ENCODE results near the gene FCN1.
"Not testable (repeated sequence)": the region's sequence is repeated elsewhere in the genome, so short reads cannot be mapped to it uniquely, and the experiment has no call there.

FCN1 gene

DNA sequence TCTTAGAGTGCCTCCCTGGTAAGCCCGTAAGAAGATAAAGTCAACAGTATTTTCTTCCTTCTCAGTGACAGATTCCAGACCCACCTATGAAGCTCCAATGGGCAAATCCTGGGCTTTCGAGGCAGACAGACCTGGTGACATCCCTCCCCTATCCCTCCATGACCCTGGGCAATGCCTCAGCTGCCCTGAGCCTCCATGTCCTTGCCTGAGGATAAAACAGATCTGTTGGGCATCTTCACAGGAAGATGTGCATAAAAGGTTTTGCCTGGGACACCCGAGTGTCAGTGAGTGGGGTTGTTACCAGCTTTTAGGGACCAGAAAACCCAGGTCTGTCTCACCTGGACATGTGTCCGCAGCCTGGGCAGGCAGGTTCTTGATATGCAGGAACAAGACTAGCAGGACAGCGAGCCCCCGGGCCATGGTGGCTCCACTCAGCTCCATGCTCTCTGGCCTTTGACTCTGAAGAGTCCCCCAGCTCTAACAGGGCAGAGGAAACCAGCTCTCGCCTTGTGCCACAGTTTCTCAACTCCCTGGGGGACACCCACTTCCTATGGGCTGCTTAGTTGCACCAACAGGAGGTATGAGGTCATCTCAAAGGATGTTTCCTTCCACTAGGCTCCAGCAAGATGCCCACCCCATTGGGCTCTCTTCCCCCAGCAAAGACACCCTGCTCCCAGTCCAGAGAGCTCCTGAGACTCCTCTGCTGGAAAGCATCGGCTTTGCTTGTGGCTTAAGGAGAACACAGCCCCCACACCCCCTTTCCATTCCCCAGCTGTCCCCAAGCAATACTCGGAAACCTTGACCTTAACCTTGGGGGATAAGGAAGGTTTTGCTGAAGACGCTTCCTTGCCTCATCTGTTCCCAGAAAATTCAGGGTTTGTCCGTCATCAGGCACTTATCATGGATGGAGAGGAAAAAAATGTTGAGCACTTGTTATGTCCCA lies at the start of gene FCN1:
TSS of gene FCN1 (minus strand) at position 482 of the 943 bp plus-strand sequence. CDS start at position 441, 41 bp downstream.
- no peak for DNase-seq

DNA sequence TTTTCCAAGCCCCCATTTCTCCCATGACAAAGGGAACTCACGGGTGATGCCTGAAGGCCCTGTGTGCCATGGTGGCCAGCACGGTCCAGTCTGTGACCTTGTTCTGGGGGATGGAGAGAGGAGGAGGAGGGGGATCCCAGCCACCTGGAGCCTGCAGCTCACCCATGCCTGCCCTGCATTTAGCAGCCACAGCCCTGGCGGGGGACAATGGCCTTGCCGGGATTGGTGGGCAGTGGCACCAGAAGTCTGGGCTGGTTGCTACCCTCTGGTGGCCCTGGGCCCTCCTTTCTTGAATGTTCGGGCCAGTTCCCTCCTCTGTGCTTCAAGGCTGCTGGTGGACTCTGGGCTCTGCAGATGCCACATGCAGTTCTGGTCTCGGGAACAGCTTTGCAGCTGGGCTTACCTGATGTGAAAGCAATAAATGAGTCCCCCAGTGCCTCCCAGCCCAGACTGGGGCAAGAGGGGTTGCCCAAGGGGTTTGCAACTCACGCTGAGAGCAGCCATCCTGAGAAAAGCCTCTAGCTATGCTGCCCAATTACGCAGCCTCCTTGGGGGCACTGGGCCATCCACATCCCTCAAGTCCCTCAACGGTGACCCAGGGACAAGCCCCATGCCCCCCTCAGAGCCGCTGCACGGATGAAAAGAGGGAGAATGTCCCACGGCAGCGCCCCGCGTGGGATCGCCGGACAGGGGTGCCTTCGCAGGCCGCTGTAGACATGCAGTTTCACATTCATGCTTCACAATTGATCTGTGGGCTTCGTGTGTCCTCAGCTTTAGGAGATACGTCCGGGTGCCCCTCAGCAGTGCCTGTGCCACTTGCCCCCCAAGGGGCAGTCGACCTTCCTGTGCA lies 49.2 kb upstream of the FCN1 start:
- DNase-seq, result no peak

- DNase-seq, result no peak
Observed at GRCh38 chr9:134966270-134966669, 48.6 kb upstream of the FCN1 start.

DNA sequence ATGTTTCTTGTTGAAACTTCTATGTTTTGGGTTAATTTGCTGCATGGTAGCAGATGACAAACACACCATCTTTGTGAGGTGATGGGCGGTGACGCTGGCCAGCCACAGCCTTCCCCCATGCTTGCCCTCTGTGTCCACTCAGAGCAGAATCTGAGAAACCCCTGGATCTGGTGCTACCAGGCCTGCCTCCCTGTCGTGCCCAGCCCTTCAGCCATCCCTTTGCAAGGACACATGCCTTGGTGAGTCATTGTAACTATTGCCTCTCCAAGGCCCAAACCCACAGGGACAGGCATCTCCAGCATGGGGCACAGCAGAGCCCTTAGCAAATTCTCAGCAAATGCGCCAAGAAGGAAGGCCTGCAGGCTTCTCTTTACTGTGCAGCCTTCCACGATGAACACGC lies 48.1 kb upstream of the FCN1 start:
- DNase-seq, result no peak

DNA sequence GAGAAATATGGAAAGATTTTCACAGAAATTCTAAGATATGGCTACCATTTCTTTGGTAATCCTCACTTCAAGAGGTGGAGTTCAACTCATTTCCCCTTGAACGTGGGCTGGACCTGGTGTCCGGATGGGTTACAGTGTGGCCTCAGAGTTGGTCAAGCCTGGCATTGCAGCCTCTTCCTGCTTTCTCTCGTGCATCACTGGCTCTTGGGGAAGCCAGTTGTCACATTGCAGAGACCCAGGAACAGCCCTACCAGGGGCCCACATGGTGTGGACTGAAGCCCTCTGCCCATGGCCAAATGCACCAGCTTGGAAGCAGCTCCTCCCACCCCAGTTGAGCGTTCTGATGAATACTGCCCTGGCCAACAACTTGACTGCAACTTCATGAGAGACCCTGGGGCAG lies 47.7 kb upstream of the FCN1 start:
- DNase-seq, result no peak

- no peak for DNase-seq
Observed at GRCh38 chr9:134964271-134965055, 46.8 kb upstream of the FCN1 start.

DNA sequence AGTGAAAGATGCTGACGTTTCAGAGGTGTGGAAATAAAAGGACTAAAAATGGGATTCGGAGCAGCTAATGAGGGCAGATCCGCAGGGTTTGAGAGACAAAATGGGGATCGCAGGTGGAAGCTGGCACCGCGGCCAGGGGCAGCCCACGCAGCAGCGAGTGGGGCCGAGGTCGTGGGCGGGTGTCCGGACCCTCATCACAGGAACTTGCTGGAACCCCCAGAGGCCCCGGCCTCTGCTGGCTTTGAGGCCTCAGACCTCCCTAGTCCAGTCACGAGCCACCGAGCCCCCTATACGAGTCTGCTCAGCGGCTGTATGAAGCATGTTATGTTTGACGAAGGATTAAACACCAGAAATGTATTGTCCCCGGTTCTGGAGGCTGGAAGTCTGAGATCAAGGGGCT lies 45.8 kb upstream of the FCN1 start:
- no peak for DNase-seq

- no peak for DNase-seq
Observed at GRCh38 chr9:134962973-134963364, 45.3 kb upstream of the FCN1 start.

GRCh38 chr9:134962065-134962972 lies 44.6 kb upstream of the FCN1 start:
- DNase-seq, result no peak

- DNase-seq, result no peak
Observed at GRCh38 chr9:134961331-134962064, 43.8 kb upstream of the FCN1 start.

DNA sequence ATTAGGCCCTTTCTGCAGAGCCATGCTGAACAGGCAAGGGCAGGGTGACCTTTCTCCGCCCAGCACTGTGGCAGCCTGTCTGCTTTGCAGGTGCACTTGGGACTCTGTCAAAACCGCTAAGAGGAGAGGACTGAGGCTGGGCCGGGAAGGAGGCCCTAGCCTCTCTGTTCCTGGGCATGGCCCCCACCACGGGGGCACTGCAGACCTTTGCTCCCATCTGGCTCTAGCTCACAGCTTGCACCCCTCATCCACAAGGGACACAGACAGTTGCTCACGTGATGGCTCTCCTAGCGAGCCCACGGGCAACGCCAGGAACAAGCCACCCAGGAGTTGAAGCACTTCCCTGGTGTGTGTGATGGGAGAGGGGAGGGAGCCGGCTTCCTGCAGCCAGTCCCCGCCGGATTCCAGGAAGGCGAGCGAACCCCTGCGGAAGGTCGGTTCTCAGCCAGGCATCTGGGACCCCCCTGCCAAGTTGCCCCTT lies 43.0 kb upstream of the FCN1 start:
- DNase-seq, result no peak

DNA sequence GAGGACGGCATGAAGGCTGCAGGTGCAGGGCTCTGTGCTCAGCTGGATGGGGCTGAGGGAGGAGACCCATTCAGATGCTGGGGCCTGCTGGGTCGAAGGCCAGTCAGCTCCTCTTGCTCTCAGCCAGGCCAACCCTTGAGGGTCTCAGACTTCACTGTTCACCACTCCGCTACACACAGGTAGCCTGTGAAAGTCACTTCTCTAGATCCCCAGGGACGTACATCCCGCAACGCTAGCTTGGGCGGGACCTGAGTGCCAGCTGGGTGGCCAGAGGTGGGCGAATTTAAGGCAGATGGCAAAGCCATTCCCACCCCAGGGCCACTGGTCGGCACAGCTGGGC lies 42.2 kb upstream of the FCN1 start:
- DNase-seq, result no peak

DNA sequence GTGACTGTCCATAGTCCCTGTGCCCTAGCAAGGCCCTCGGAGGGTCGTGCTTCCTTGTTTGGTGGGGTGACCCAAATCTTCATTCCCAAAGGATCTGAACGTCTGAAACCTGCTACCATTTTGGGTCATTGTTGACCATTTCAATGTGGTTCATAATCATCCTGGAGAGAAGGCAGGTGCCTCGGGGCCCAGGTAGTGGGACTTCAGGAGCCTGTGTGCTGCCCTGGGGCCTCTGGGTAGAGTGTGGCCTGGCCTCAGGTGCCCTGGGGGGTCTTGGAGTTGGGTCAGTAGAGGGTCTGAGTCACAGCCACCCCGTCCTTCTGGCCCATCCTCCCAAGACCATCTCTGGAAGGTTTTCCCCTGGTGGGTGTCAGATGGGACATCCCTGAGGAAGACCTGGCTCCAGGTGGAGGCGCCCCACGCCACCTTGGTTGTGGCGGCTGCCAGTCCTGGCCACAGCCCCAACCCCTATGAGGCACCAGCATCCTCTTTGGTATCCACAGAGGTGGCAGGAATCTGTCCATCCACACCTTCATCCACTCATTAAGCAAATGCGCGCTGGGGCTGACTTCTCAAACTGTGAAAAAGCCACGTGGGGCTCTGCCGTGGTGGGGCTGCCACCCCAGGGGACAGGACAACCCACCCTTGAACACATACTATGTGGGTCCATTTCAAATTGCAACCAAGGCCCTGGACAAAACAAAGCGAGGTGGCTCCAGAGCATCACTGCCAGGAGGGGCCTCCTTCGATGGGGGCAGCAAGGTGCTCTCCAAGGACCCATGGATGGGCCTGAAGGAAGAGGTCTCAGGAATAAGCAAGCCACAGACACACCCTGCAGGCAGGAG lies 41.6 kb upstream of the FCN1 start:
- no peak for DNase-seq

DNA sequence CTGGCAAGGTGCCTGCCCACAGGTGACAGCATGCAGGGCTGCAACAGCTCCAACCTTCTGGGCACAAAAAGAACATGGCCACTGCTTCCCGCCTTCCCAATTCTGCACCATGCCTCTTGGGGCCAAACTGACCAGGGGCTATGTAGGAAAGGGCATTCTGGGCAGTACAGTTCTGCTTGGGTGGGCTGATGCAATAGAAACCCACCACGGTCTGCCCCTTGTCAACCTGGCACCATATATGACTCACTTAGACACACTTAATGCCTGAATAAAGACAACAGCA lies 40.2 kb upstream of the FCN1 start:
- no peak for DNase-seq

DNA sequence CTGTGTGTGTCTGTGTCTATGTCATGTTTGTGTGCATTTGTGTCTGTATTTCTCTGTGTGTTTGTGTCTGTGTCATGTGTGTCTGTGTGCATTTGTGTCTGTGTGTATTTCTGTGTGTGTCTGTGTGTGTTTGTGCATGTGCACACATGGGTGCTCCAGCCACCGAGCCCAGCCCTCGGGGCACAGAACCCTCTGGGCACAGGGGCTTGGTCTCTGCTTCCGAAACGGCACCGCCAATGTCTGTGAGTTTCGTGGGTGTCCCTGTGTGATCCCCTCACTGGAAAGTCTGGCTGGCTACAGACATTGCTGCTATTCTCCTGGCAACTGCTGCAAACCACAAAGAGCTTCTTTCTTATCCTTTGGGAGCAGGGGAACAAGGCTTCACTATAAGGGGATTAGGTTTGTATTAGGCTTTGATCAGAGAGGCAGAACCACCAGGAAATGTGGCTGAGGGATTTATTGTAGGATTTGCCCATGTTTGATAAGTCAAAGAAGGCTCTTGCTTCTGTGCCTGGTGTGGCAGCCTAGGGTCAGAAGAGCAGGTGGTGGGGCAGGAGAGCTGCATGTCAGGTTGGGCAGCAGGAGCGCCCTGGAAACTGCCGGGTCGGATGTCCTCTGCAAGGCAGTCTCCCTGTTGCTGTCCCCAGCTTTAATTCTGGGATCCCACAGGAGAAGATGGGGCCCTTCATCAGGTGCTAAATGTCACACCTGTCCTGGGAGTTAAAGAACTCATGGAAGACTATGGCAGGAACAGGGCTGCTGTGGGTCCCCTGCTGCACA lies 39.6 kb upstream of the FCN1 start:
- no peak for DNase-seq

- not testable (repeated sequence) for DNase-seq
Observed at GRCh38 chr9:134956387-134956786, 38.7 kb upstream of the FCN1 start.

GRCh38 chr9:134955801-134956200 lies 38.1 kb upstream of the FCN1 start:
- DNase-seq, result no peak

DNA sequence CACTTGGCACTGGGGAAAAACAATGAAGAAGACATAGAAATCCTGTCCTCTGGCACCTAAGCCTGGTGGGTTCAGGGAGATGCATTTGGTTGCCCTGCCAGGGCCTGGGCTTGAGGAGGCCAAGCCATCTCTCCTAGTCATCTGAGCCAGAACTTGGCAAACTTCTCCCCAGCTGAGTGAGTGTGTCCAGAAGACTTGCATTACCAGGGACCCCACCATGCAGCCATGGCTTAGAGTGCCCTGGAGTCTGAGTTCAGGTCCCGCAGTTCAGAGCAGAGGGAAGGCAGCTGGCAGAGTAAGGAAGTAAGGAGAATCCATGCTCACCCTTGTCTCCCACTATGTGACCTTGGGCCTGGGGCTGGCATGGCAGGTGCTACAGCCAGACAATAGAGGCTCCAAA lies 37.4 kb upstream of the FCN1 start:
- DNase-seq, result no peak

DNA sequence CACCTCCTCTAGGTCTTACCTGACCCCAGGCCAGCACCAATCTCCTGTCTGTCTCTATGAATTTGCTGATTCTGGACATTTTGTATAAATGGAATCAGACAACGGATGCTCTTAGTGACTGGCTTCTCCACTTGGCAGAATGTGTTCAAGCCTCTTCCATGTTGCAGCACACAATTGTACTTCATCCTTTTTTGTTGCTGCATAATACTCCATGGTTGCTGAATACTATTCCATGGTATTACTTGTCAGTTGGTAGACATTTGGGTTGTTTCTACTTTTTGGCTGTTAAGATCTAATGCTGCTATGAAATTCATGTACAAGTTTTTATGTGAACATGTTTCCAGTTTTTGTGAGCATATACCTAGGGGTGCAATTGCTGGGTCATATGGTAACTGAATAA lies 34.3 kb upstream of the FCN1 start:
- DNase-seq, result no peak

DNA sequence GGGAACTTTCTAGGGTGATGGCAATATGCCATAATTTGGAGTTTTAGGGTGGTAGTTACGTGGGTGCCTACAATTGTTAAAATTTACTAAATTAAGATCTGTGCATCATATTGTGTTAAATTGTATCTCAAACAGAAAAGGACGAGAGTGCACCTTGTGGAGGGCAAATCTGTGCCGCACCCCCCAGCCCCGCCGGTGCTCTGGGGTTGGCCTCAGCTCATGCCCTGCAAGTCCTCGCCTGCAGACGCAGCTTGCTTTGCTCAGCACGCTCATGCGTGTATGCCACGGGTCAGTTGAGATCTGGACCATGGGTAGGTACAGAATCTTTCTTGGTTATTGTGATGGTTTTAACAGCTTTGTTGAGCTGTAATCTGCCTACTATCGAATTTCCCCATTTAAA lies 33.7 kb upstream of the FCN1 start:
- no peak for DNase-seq
